Liver (tissue), 9 donors: ENCODE data around the gene CARMIL1. TPM values are rescaled to one million over a fixed set of nuclear protein-coding genes. Genes with fewer than 3 reads are reported as not detected.

Source experiments
- DNase-seq: peaks from one replicate; pipeline ENCODE4 v3.0.0-alpha.2; 2017; ENCODE audit warnings: low spot score
- H3K27ac ChIP-seq, 2 donors: one replicate each; pipeline ENCODE4 v1.7.0; 2013; ENCODE audit warnings: inconsistent platforms in 2 of 2, low read length in 2 of 2, control low read depth in 1 of 2, low read depth in 1 of 2, mild to moderate bottlenecking in 1 of 2
- H3K27me3 ChIP-seq, 4 donors: one replicate each; pipeline versions ENCODE4 v1.6.1 to v1.7.0; 2013; ENCODE audit warnings: low read length in 3 of 4, inconsistent platforms in 1 of 4, mild to moderate bottlenecking in 1 of 4, moderate library complexity in 1 of 4; ENCODE audit not compliant: control insufficient read depth in 4 of 4, insufficient read depth in 4 of 4
- H3K36me3 ChIP-seq, 4 donors: one replicate each; pipeline versions ENCODE4 v1.6.1 to v1.7.0; 2013; ENCODE audit warnings: low read length in 3 of 4, mild to moderate bottlenecking in 3 of 4, low read depth in 1 of 4, moderate library complexity in 1 of 4; ENCODE audit not compliant: control insufficient read depth in 4 of 4, insufficient read depth in 3 of 4
- H3K4me1 ChIP-seq, 4 donors: one replicate each; pipeline versions ENCODE4 v1.6.1 to v1.7.0; 2013; ENCODE audit warnings: low read length in 3 of 4, mild to moderate bottlenecking in 3 of 4, moderate library complexity in 1 of 4; ENCODE audit not compliant: control insufficient read depth in 4 of 4, insufficient read depth in 4 of 4
- H3K4me3 ChIP-seq, 3 donors: one replicate each; pipeline versions ENCODE4 v1.6.1 to v1.7.0; 2013; ENCODE audit warnings: low read length in 3 of 3, control low read depth in 1 of 3, low read depth in 1 of 3, mild to moderate bottlenecking in 1 of 3
- H3K9ac ChIP-seq, 2 donors: one replicate each; pipeline ENCODE4 v1.7.0; 2013; ENCODE audit warnings: low read length in 2 of 2, mild to moderate bottlenecking in 2 of 2, moderate library complexity in 2 of 2, control low read depth in 1 of 2, low read depth in 1 of 2
- H3K9me3 ChIP-seq, 4 donors: one replicate each; pipeline versions ENCODE4 v1.6.1 to v1.7.0; 2013; ENCODE audit warnings: low read length in 3 of 4; ENCODE audit not compliant: control insufficient read depth in 4 of 4
- ATF3 ChIP-seq: IDR thresholded peaks from 2 replicates; pipeline ENCODE4 v1.6.1; 2016; ENCODE audit warnings: antibody characterized with exemption
- CTCF ChIP-seq: fragments of 150-350 bp; IDR thresholded peaks from 2 replicates; pipeline ENCODE4 v1.5.1; 2017; ENCODE audit warnings: improper control_type of control experiment, low read depth, low read length; ENCODE audit not compliant: missing input control
- EGR1 ChIP-seq, 2 donors: IDR thresholded peaks; 2 replicates each; pipeline ENCODE4 v1.6.1; 2016 to 2018; ENCODE audit warnings: antibody characterized with exemption in 2 of 2, low read depth in 2 of 2
- FOXA1 ChIP-seq: IDR thresholded peaks from 2 replicates; pipeline ENCODE4 v1.6.1; 2016; ENCODE audit warnings: antibody characterized with exemption
- FOXA2 ChIP-seq: IDR thresholded peaks from 2 replicates; pipeline ENCODE4 v1.6.1; 2016; ENCODE audit warnings: antibody characterized with exemption
- GABPA ChIP-seq, 2 donors: IDR thresholded peaks in 1 of 2; conservative IDR thresholded peaks in 1 of 2; 2 replicates each; pipeline ENCODE4 v1.6.1; 2016; ENCODE audit warnings: antibody characterized with exemption in 2 of 2, mild to moderate bottlenecking in 1 of 2, moderate library complexity in 1 of 2
- HNF4A ChIP-seq, 2 donors: conservative IDR thresholded peaks; 2 replicates each; pipeline ENCODE4 v1.6.1; 2016; ENCODE audit warnings: antibody characterized with exemption in 2 of 2, mild to moderate bottlenecking in 2 of 2
- HNF4G ChIP-seq: IDR thresholded peaks from 2 replicates; pipeline ENCODE4 v1.6.1; 2016; ENCODE audit warnings: antibody characterized with exemption
- JUND ChIP-seq, 2 donors: IDR thresholded peaks; 2 replicates each; pipeline ENCODE4 v1.6.1; 2016; ENCODE audit warnings: antibody characterized with exemption in 2 of 2
- MAX ChIP-seq: IDR thresholded peaks from 2 replicates; pipeline ENCODE4 v1.6.1; 2016; ENCODE audit warnings: antibody characterized with exemption
- NR2F2 ChIP-seq: IDR thresholded peaks from 2 replicates; pipeline ENCODE4 v1.6.1; 2016; ENCODE audit warnings: antibody characterized with exemption
- RAD21 ChIP-seq, 2 donors: IDR thresholded peaks; 2 replicates each; pipeline ENCODE4 v1.6.1; 2016; ENCODE audit warnings: antibody characterized with exemption in 2 of 2, mild to moderate bottlenecking in 2 of 2
- RXRA ChIP-seq, 2 donors: IDR thresholded peaks; 2 replicates each; pipeline ENCODE4 v1.6.1; 2017 to 2018; ENCODE audit warnings: antibody characterized with exemption in 2 of 2, mild to moderate bottlenecking in 1 of 2
- SP1 ChIP-seq: IDR thresholded peaks from 2 replicates; pipeline ENCODE4 v1.6.1; 2018; ENCODE audit warnings: antibody characterized with exemption, mild to moderate bottlenecking
- TAF1 ChIP-seq: conservative IDR thresholded peaks from 2 replicates; pipeline ENCODE4 v1.6.1; 2016; ENCODE audit warnings: antibody characterized with exemption, mild to moderate bottlenecking
- YY1 ChIP-seq: IDR thresholded peaks from 2 replicates; pipeline ENCODE4 v1.6.1; 2016; ENCODE audit warnings: antibody characterized with exemption, mild to moderate bottlenecking
- WGBS: extraction: QIAGEN DNeasy Blood & Tissue Kit; methylation state at CpG from one replicate; pipeline ENCODE4 v1.1.7; 2013; 5-methylcytosine and 5-hydroxymethylcytosine counted together
- polyA plus RNA-seq, 2 donors: library from polyadenylated mRNA; stranded (reverse) in 1 of 2; unstranded in 1 of 2; fragments of 200-250 nt in 1 of 2; fragments of >200 nt in 1 of 2; fragmentation: Nextera tagmentation in 1 of 2; extraction: Ambion mirVana in 1 of 2; gene quantifications; one replicate each; pipeline versions ENCODE4 v1.2.1 to v1.2.3, GENCODE V29; 2013 to 2015
- total RNA-seq, 2 donors: library from RNA; depleted of rRNA; stranded (reverse); fragments of >200 nt; gene quantifications; one replicate each; pipeline ENCODE4 v1.2.3, GENCODE V29; 2014
- TF ChIP-seq, protein P1 (sequence below): IDR thresholded peaks from 2 replicates; pipeline ENCODE4 v1.6.1; 2016; ENCODE audit warnings: antibody characterized with exemption, mild to moderate bottlenecking
- TF ChIP-seq, protein P2 (sequence below): IDR thresholded peaks from 2 replicates; pipeline ENCODE4 v1.6.1; 2016; ENCODE audit warnings: antibody characterized with exemption
- donor health status: healthy.
- donor health status: healthy.
- donor health status: healthy.
- donor health status: healthy.
- donor health status: healthy.

The CARMIL1 gene
- total and polyA plus RNA-seq, 4 donors: 1.4 to 9.5 (median 3.5) TPM

- no peak for DNase-seq
- no peaks in the 10 kb centered on the region for H3K36me3 ChIP-seq
- H3K9ac ChIP-seq: no peak overlapping the region
- no peak overlapping the region for H3K27ac ChIP-seq
- no peak overlapping the region for H3K4me3 ChIP-seq
- no peaks in the 10 kb centered on the region for H3K4me1 ChIP-seq
- no peaks in the 10 kb centered on the region for H3K9me3 ChIP-seq
- H3K27me3 ChIP-seq: no peaks in the 10 kb centered on the region
- TF ChIP-seq RAD21 (IDR thresholded peaks at IDR 0.05) (no peak), NR2F2 (no peak), JUND (IDR thresholded peaks at IDR 0.05) (no peak), RXRA (IDR thresholded peaks at IDR 0.05) (no peak), GABPA (IDR thresholded peaks at IDR 0.05 in 1 of 2, conservative IDR thresholded peaks at IDR 0.05 in 1 of 2) (no peak), HNF4G (no peak), EGR1 (IDR thresholded peaks at IDR 0.05; ENCODE audit: low read depth in 2 of 2) (no peak), HNF4A (conservative IDR thresholded peaks at IDR 0.05) (no peak), YY1 (no peak), FOXA1 (no peak), FOXA2 (no peak), ATF3 (no peak), CTCF (no peak), SP1 (no peak), MAX (no peak), TAF1 (no peak)
- TF ChIP-seq, protein P1, sequence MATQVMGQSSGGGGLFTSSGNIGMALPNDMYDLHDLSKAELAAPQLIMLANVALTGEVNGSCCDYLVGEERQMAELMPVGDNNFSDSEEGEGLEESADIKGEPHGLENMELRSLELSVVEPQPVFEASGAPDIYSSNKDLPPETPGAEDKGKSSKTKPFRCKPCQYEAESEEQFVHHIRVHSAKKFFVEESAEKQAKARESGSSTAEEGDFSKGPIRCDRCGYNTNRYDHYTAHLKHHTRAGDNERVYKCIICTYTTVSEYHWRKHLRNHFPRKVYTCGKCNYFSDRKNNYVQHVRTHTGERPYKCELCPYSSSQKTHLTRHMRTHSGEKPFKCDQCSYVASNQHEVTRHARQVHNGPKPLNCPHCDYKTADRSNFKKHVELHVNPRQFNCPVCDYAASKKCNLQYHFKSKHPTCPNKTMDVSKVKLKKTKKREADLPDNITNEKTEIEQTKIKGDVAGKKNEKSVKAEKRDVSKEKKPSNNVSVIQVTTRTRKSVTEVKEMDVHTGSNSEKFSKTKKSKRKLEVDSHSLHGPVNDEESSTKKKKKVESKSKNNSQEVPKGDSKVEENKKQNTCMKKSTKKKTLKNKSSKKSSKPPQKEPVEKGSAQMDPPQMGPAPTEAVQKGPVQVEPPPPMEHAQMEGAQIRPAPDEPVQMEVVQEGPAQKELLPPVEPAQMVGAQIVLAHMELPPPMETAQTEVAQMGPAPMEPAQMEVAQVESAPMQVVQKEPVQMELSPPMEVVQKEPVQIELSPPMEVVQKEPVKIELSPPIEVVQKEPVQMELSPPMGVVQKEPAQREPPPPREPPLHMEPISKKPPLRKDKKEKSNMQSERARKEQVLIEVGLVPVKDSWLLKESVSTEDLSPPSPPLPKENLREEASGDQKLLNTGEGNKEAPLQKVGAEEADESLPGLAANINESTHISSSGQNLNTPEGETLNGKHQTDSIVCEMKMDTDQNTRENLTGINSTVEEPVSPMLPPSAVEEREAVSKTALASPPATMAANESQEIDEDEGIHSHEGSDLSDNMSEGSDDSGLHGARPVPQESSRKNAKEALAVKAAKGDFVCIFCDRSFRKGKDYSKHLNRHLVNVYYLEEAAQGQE: no peak
- TF ChIP-seq, protein P2, sequence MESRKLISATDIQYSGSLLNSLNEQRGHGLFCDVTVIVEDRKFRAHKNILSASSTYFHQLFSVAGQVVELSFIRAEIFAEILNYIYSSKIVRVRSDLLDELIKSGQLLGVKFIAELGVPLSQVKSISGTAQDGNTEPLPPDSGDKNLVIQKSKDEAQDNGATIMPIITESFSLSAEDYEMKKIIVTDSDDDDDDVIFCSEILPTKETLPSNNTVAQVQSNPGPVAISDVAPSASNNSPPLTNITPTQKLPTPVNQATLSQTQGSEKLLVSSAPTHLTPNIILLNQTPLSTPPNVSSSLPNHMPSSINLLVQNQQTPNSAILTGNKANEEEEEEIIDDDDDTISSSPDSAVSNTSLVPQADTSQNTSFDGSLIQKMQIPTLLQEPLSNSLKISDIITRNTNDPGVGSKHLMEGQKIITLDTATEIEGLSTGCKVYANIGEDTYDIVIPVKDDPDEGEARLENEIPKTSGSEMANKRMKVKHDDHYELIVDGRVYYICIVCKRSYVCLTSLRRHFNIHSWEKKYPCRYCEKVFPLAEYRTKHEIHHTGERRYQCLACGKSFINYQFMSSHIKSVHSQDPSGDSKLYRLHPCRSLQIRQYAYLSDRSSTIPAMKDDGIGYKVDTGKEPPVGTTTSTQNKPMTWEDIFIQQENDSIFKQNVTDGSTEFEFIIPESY: no peak
- 85% methylated on average over 4 of the region's 4 CpGs for WGBS
Measured at GRCh38 chr6:25614052-25614451, 334.9 kb downstream of the CARMIL1 start.
